Stimulated activated CD8-positive, alpha-beta memory T cell treated with anti-CD3 and anti-CD28 coated beads, Interleukin-12 subunit alpha, Interleukin-12 subunit beta, amount 100 ng/mL, for 1 hour (primary cell): Measurements from ENCODE around the gene SLC16A7.

Experiments
- DNase-seq: peaks from one replicate; pipeline ENCODE4 v3.0.0-alpha.2; 2020; ENCODE audit warnings: low read depth

The SLC16A7 gene

GRCh38 chr12:59624732-59625460 lies 29.1 kb downstream of the SLC16A7 start:
- DNase-seq, result no peak

- DNase-seq, result no peak
Measured at GRCh38 chr12:59626382-59626781, 30.6 kb downstream of the SLC16A7 start.

GRCh38 chr12:59627582-59627981 lies 31.8 kb downstream of the SLC16A7 start:
- no peak for DNase-seq

GRCh38 chr12:59629890-59630289 lies 34.1 kb downstream of the SLC16A7 start:
- DNase-seq, result no peak

GRCh38 chr12:59632408-59632807 lies 36.6 kb downstream of the SLC16A7 start:
- DNase-seq, result no peak

GRCh38 chr12:59634254-59634653 lies 38.4 kb downstream of the SLC16A7 start:
- DNase-seq, result no peak

GRCh38 chr12:59636945-59637691 lies 41.3 kb downstream of the SLC16A7 start:
- no peak for DNase-seq

- DNase-seq, result no peak
Measured at GRCh38 chr12:59637692-59638070, 41.9 kb downstream of the SLC16A7 start.

- no peak for DNase-seq
Measured at GRCh38 chr12:59643550-59643949, 47.7 kb downstream of the SLC16A7 start.

GRCh38 chr12:59645242-59645641 lies 49.4 kb downstream of the SLC16A7 start:
- DNase-seq, result no peak

- no peak for DNase-seq
Measured at GRCh38 chr12:59646636-59647035, 50.8 kb downstream of the SLC16A7 start.

GRCh38 chr12:59649203-59649602 lies 53.4 kb downstream of the SLC16A7 start:
- no peak for DNase-seq

- no peak for DNase-seq
Measured at GRCh38 chr12:59650588-59651228, 54.9 kb downstream of the SLC16A7 start.

GRCh38 chr12:59651229-59651920 lies 55.5 kb downstream of the SLC16A7 start:
- no peak for DNase-seq

- no peak for DNase-seq
Measured at GRCh38 chr12:59652130-59652529, 56.3 kb downstream of the SLC16A7 start.

GRCh38 chr12:59654061-59654460 lies 58.2 kb downstream of the SLC16A7 start:
- no peak for DNase-seq

- DNase-seq, result no peak
Measured at GRCh38 chr12:59657266-59657665, 61.4 kb downstream of the SLC16A7 start.

GRCh38 chr12:59657711-59658110 lies 61.9 kb downstream of the SLC16A7 start:
- no peak for DNase-seq

- DNase-seq, result no peak
Measured at GRCh38 chr12:59660148-59660547, 64.3 kb downstream of the SLC16A7 start.

GRCh38 chr12:59660921-59661597 lies 65.2 kb downstream of the SLC16A7 start:
- DNase-seq, result no peak

GRCh38 chr12:59664495-59664894 lies 68.7 kb downstream of the SLC16A7 start:
- DNase-seq, result no peak

- DNase-seq, result no peak
Measured at GRCh38 chr12:59665701-59666100, 69.9 kb downstream of the SLC16A7 start.
